ENCODE measurements around the gene INPP4A. TPM values are rescaled to one million over a fixed set of nuclear protein-coding genes. Genes with fewer than 3 reads are reported as not detected.

INPP4A gene
- total and polyA plus RNA-seq, 2 of the 13 experiments (the other 11 are each of a cell fraction or from before 2014, with no cell fraction given) = 10.1 to 10.9 TPM

DNA sequence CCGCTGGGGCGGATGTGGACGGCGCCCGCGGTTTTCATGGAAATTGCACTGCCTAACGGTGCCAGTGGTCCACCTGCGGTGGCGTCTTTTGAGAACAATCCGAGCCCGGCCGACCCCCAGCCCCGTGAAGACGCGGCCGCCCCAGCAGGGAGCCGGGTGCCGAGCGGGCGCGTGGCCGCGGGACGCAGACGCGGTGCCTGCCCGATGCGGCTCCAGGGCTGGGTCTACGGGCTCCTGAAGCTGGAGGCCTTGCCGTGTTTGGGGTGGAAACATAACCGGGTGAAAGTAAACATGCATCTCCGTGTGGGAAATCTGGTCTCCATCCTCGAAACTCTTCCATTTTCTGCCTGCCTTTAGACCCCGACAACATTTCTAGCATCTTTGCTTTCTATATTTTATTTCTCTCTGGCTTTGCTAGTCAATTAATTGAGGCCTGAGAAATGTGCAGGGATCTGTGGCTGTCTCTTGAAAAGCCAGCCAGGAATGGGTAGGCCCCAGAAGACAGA, 572 bp downstream of the INPP4A start (continued):
- TF ChIP-seq MIER3 (CRISPR knock-in tag; IDR thresholded peaks at IDR 0.05; ENCODE audit: borderline replicate concordance) (no peak), GZF1 (CRISPR knock-in tag; IDR thresholded peaks at IDR 0.05) (0 out of 2 replicates have a peak, but pooled peaks have one; percentile 19), MAFF (IDR thresholded peaks at IDR 0.05; ENCODE audit: low read depth, low read length) (no peak), ZNF335 (CRISPR knock-in tag; IDR thresholded peaks at IDR 0.05) (no peak), ZNF24 (IDR thresholded peaks at IDR 0.05) (no peak), GTF2F1 (IDR thresholded peaks at IDR 0.05; ENCODE audit: low read length) (no peak), MATR3 (CRISPR knock-in tag; IDR thresholded peaks at IDR 0.05) (no peak), PCBP2 (optimal IDR thresholded peaks at IDR 0.05; ENCODE audit: low read depth, low read length, poor library complexity, severe bottlenecking) (no peak), SIN3A (IDR thresholded peaks at IDR 0.05; ENCODE audit: borderline replicate concordance, low read depth, low read length) (no peak; the same call in 1 of the 2 replicates), ZNF556 (CRISPR knock-in tag; IDR thresholded peaks at IDR 0.05; ENCODE audit: borderline replicate concordance) (no peak), RBFOX2 (IDR thresholded peaks at IDR 0.05; ENCODE audit: low read depth, low read length) (0 out of 2 replicates have a peak, but pooled peaks have one; percentile 27), IRX3 (CRISPR knock-in tag; IDR thresholded peaks at IDR 0.05; ENCODE audit: borderline replicate concordance, low read depth) (no peak), SALL2 (CRISPR knock-in tag; IDR thresholded peaks at IDR 0.05) (peak; percentile 11; the same call in 1 of the 2 replicates), FOXA1 (IDR thresholded peaks at IDR 0.05) (no peak), FOXA1 (CRISPR knock-in tag; IDR thresholded peaks at IDR 0.05) (0 out of 2 replicates have a peak, but pooled peaks have one; percentile 17), ARNT2 (CRISPR knock-in tag; IDR thresholded peaks at IDR 0.05; ENCODE audit: low read depth) (peak; percentile 63; the same call in 1 of the 2 replicates), RNF2 (conservative IDR thresholded peaks at IDR 0.05; ENCODE audit: low read depth) (no peak), CC2D1A (CRISPR knock-in tag; IDR thresholded peaks at IDR 0.05) (no peak), TCF12 (IDR thresholded peaks at IDR 0.05) (no peak), TCF12 (CRISPR knock-in tag; IDR thresholded peaks at IDR 0.05) (no peak), ZBTB42 (CRISPR knock-in tag; IDR thresholded peaks at IDR 0.05) (no peak), PHF20 (CRISPR knock-in tag; IDR thresholded peaks at IDR 0.05) (no peak), RBAK (CRISPR knock-in tag; IDR thresholded peaks at IDR 0.05) (no peak), HNRNPH1 (optimal IDR thresholded peaks at IDR 0.05; ENCODE audit: low read depth, low read length) (no peak), ERF (CRISPR knock-in tag; IDR thresholded peaks at IDR 0.05) (no peak), EHMT2 (IDR thresholded peaks at IDR 0.05; ENCODE audit: borderline replicate concordance, low read depth, low read length) (no peak), KDM3A (CRISPR knock-in tag; IDR thresholded peaks at IDR 0.05; ENCODE audit: low read depth) (no peak), KAT8 (CRISPR knock-in tag; IDR thresholded peaks at IDR 0.05) (no peak)
- TF ChIP-seq, protein P1, sequence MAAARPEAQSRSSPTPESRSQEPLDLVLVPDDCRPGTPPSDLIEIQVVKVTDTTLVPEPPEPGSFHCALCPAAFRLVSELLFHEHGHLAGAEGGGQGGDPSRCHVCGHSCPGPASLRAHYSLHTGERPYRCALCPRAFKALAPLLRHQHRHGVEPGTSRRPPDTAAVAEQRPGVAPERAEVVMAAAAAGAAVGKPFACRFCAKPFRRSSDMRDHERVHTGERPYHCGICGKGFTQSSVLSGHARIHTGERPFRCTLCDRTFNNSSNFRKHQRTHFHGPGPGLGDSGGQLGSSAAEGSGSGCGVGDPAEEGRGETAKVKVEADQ (CRISPR knock-in tag; IDR thresholded peaks at IDR 0.05; ENCODE audit: borderline replicate concordance) = no peak
- TF ChIP-seq, protein P2, sequence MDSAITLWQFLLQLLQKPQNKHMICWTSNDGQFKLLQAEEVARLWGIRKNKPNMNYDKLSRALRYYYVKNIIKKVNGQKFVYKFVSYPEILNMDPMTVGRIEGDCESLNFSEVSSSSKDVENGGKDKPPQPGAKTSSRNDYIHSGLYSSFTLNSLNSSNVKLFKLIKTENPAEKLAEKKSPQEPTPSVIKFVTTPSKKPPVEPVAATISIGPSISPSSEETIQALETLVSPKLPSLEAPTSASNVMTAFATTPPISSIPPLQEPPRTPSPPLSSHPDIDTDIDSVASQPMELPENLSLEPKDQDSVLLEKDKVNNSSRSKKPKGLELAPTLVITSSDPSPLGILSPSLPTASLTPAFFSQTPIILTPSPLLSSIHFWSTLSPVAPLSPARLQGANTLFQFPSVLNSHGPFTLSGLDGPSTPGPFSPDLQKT (CRISPR knock-in tag; IDR thresholded peaks at IDR 0.05; ENCODE audit: borderline replicate concordance) = no peak
- TF ChIP-seq, protein P3, sequence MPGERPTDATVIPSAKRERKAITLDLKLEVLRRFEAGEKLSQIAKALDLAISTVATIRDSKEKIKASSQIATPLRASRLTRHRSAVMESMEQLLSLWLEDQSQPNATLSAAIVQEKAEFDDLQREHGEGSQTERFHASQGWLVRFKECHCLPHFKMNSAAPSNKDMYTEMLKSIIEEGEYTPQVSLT (CRISPR knock-in tag; IDR thresholded peaks at IDR 0.05; ENCODE audit: borderline replicate concordance, low read depth) = no peak
